Right atrium auricular region (tissue), 2 donors: Measurements from ENCODE around the gene GK2. TPM values are rescaled to one million over a fixed set of nuclear protein-coding genes. Genes with fewer than 3 reads are reported as not detected.

Experiments
- DNase-seq: peaks from one replicate; pipeline ENCODE4 v3.0.0-alpha.2; 2019; ENCODE audit warnings: low spot score
- H3K27ac ChIP-seq, 2 donors: fragments of 200-600 bp; sonication (generic); 1 replicate in 1 of 2; 2 replicates in 1 of 2; pipeline ENCODE4 v1.5.1; 2016 to 2019
- H3K27me3 ChIP-seq, 2 donors: fragments of 200-600 bp; sonication (generic); one replicate each; pipeline versions ENCODE4 v1.5.1 to v1.6.0; 2017 to 2019
- H3K36me3 ChIP-seq: fragments of 200-600 bp; sonication (generic); one replicate; pipeline ENCODE4 v1.5.1; 2016
- H3K4me1 ChIP-seq, 2 donors: fragments of 200-600 bp; sonication (generic); one replicate each; pipeline versions ENCODE4 v1.5.1 to v1.6.0; 2017 to 2019
- H3K4me3 ChIP-seq, 2 donors: fragments of 200-600 bp; sonication (generic); 1 replicate in 1 of 2; 2 replicates in 1 of 2; pipeline ENCODE4 v1.5.1; 2017 to 2019; ENCODE audit warnings: mild to moderate bottlenecking in 1 of 2, moderate library complexity in 1 of 2
- H3K9me3 ChIP-seq, 2 donors: fragments of 200-600 bp; sonication (generic); one replicate each; pipeline ENCODE4 v1.5.1; 2019
- total RNA-seq, 2 donors: library from RNA; depleted of rRNA; stranded (reverse); fragments of >200 nt; gene quantifications; one replicate each; pipeline ENCODE4 v1.1.0, GENCODE V29; 2016
- TF ChIP-seq, protein P1 (sequence below), 2 donors: fragments of 200-600 bp; sonication (generic); IDR thresholded peaks; one replicate each; pipeline ENCODE4 v1.5.1; 2019; ENCODE audit warnings: antibody characterized with exemption in 2 of 2

Gene GK2
- total RNA-seq, 2 donors from 2014 or later = not detected

DNA sequence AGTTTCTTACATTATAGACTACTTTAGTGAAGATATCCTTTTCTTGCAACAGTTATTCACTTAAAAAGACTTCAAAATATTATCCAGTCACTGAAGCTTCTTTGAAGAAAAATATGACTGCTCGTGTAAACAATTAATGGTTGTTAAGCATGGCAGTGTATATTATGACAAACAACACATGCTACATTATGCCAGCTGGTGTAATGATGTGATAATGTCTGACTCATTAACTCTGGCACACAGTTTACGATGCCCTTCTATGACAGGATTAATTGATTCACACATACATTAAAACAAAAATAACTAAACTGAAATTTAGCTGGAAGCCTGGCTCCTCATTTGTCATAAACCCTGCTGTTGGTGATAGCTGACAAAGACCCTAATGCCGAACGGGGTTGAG is 22.4 kb downstream of the GK2 start:
- DNase-seq = no peak
- H3K9me3 ChIP-seq = no peaks in the 10 kb centered on the region
- no peaks in the 10 kb centered on the region for H3K36me3 ChIP-seq
- H3K4me3 ChIP-seq = no peak overlapping the region
- no peaks in the 10 kb centered on the region for H3K27me3 ChIP-seq
- no peaks in the 10 kb centered on the region for H3K4me1 ChIP-seq
- no peak overlapping the region for H3K27ac ChIP-seq
- TF ChIP-seq, protein P1, sequence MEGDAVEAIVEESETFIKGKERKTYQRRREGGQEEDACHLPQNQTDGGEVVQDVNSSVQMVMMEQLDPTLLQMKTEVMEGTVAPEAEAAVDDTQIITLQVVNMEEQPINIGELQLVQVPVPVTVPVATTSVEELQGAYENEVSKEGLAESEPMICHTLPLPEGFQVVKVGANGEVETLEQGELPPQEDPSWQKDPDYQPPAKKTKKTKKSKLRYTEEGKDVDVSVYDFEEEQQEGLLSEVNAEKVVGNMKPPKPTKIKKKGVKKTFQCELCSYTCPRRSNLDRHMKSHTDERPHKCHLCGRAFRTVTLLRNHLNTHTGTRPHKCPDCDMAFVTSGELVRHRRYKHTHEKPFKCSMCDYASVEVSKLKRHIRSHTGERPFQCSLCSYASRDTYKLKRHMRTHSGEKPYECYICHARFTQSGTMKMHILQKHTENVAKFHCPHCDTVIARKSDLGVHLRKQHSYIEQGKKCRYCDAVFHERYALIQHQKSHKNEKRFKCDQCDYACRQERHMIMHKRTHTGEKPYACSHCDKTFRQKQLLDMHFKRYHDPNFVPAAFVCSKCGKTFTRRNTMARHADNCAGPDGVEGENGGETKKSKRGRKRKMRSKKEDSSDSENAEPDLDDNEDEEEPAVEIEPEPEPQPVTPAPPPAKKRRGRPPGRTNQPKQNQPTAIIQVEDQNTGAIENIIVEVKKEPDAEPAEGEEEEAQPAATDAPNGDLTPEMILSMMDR (IDR thresholded peaks at IDR 0.05) = no peak

DNA sequence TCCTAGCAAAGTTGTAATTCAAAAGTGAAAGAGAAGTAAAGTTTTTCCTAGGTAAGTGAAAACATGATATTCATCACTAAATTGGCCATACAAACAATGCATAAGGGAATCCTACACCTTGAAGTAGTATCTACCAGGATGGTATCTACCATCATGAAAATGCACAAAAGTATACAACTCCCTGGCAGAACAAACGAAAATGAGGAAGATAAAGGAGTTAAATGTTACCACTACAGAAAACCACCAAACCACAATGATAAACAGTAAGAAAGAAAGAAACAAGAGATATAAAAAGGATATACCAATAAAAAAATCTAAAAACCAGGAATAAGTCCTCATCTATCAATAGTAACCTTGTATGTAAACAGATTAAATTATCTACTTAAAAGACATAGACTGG is 26.9 kb downstream of the GK2 start:
- DNase-seq = no peak
- no peak overlapping the region for H3K4me3 ChIP-seq
- TF ChIP-seq, protein P1 (IDR thresholded peaks at IDR 0.05) = no peak
- no peaks in the 10 kb centered on the region for H3K4me1 ChIP-seq
- no peaks in the 10 kb centered on the region for H3K9me3 ChIP-seq
- H3K36me3 ChIP-seq = no peaks in the 10 kb centered on the region
- H3K27ac ChIP-seq = no peak overlapping the region
- H3K27me3 ChIP-seq = no peaks in the 10 kb centered on the region

DNA sequence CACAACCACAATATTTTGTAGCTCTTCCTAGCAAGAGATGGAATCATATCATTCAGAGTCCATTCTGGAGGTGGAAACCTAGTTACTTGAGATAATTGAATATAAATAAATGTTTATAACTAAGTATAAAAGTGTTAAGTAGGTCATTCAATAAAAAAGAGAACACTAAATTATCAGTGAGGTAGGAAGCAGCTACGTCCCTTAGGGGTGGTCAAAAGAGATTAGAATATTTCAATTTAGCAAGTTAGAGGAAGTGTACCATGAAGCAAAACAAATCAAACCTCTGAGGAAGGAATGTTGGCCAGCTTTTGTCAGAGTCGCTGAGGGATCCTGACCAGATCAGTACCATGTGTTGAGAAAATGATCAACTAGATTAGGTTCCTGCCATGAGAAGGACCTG is 38.0 kb downstream of the GK2 start:
- TF ChIP-seq, protein P1 (IDR thresholded peaks at IDR 0.05) = no peak
- no peaks in the 10 kb centered on the region for H3K36me3 ChIP-seq
- no peaks in the 10 kb centered on the region for H3K27me3 ChIP-seq
- H3K4me1 ChIP-seq = no peaks in the 10 kb centered on the region
- no peak overlapping the region for H3K27ac ChIP-seq
- no peaks in the 10 kb centered on the region for H3K9me3 ChIP-seq
- H3K4me3 ChIP-seq = no peak overlapping the region
- no peak for DNase-seq

DNA sequence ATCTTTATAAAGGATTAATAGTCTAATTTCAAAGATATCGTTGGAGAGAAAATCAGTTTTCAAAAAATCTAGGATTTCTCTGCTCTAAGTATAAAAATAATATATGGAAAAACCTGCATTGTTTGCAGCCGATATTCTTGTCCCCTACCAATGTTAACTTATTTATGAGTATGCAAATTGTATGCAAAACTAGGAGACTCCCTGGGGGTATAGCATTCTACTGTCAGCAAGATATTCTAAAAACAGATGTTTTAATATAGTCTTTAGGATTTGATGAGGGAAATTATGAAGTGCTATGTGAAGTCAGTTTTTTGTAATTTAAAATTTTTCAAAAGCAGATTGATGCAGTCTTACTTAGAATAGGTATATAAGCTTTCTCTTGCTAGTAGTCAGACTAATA is 40.9 kb downstream of the GK2 start:
- TF ChIP-seq, protein P1 (IDR thresholded peaks at IDR 0.05) = no peak
- Histone ChIP-seq H3K9me3 (no peaks in the 10 kb centered on the region), H3K4me3 (no peak overlapping the region), H3K27ac (no peak overlapping the region), H3K36me3 (no peaks in the 10 kb centered on the region), H3K27me3 (no peaks in the 10 kb centered on the region), H3K4me1 (no peaks in the 10 kb centered on the region)
- DNase-seq = no peak

DNA sequence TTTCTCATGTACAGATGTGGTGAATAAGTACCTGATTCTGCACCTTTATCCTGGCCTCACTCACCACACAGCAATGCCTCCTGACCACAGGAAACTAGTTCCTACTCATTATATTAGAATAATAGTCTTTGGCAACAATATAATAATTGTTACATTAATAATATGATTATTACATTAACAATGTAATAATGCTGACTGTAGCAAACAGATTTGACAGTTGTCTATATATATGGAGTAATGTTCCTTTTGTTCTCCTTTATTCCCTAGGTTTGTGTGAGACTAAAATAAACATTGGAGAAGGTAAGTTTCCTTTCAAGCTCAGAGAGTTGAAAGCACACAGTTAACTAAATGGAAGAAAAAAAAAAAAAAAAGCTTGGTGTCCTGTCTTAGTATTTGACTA is 41.6 kb downstream of the GK2 start:
- no peaks in the 10 kb centered on the region for H3K4me1 ChIP-seq
- H3K27me3 ChIP-seq = no peaks in the 10 kb centered on the region
- H3K9me3 ChIP-seq = no peaks in the 10 kb centered on the region
- H3K36me3 ChIP-seq = no peaks in the 10 kb centered on the region
- H3K4me3 ChIP-seq = no peak overlapping the region
- TF ChIP-seq, protein P1 (IDR thresholded peaks at IDR 0.05) = no peak
- H3K27ac ChIP-seq = no peak overlapping the region
- DNase-seq = no peak

DNA sequence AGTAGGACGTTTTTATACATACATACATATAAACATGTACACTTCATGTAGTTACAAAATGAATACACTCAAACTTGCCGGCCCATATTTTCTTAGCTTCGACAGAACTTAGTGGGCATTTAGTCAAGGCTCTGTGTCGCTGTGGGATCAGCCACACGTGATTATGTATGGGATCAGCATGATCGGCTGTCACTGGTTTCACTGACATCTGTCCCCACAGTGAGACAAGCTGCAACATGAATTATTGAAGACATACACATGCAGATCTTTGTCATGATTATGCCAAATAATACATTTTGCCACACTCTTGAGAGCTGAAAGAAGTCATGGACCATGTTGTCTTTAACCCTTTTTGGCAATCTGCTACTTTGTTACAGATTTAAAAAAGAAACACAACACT is 44.0 kb downstream of the GK2 start:
- H3K36me3 ChIP-seq = no peaks in the 10 kb centered on the region
- H3K4me3 ChIP-seq = no peak overlapping the region
- no peak for DNase-seq
- H3K27ac ChIP-seq = no peak overlapping the region
- H3K9me3 ChIP-seq = no peaks in the 10 kb centered on the region
- H3K4me1 ChIP-seq = no peaks in the 10 kb centered on the region
- no peaks in the 10 kb centered on the region for H3K27me3 ChIP-seq
- TF ChIP-seq, protein P1 (IDR thresholded peaks at IDR 0.05) = no peak
